ENCODE data around the gene CYP2W1.

GRCh38 chr7:1024876-1025742 lies 42.1 kb downstream of the CYP2W1 start:
- no peak for TF ChIP-seq CTCF (IDR thresholded peaks at IDR 0.05; ENCODE audit: low read depth, low read length)
- TF ChIP-seq MYC (IDR thresholded peaks at IDR 0.05; ENCODE audit: low read depth, low read length): no peak
- no peak for TF ChIP-seq MAX (IDR thresholded peaks at IDR 0.05; ENCODE audit: low read depth, low read length)
